HG03565 (cell line): ENCODE data around the gene GPC1.

Experiments used
- ATAC-seq: cut with Tn5 transposase; IDR thresholded peaks from one replicate; pipeline ENCODE4 v1.9.1; 2021; ENCODE audit warnings: mild to moderate bottlenecking, moderate library complexity; ENCODE audit not compliant: unreplicated experiment

The GPC1 gene

DNA sequence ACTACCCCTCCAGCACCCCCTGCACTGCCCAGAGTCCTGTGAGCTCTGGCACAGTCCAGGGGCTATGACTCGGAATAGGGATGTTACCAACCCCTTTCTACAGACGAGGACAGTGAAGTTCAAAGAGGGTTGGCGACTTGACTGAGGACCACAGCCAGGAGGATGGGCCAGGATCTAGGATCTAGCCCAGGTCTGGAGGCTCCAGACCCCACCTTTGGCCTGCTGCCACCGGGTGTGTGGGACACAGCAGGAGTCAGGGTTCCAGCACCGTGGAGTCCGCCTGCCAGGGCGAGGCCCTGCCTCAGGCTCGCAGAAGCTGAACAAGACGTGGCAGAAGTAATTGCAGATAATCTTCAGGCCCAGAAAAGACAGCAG, 37.9 kb upstream of the GPC1 start:
- ATAC-seq = no peak

DNA sequence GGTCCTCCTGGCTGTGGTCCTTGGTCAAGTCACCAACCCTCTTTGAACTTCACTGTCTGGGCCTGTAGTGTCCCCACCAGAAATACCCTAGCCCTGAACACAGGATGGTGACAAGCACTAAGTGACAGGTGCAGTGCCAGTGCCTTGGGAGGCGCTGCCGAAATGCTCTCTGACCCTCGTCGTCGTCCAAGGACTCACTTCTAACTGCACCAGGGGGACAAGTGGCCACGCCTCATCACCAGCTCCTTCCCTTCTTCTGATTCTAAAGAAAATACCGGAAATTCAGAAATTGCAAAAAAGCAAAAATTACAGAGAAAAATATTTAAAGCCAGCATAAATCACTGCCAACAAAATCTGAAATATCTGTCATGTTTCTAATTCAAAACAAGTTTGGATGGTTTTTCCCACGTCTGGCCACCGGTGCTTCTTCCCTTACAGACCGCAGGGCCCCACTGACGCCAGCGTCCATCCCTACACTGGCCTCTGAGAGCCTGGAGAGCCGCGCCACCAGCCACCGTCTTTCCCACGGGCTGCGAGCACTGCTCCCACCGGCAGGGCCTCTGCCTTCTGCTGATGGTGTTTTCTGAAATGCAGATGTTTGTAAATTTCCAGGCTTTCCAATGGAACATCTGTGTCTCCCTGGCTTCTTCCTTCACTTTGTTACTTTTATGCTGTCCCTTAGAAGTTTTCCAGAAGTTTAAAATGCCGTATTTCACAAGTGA, 37.4 kb upstream of the GPC1 start:
- ATAC-seq = no peak

DNA sequence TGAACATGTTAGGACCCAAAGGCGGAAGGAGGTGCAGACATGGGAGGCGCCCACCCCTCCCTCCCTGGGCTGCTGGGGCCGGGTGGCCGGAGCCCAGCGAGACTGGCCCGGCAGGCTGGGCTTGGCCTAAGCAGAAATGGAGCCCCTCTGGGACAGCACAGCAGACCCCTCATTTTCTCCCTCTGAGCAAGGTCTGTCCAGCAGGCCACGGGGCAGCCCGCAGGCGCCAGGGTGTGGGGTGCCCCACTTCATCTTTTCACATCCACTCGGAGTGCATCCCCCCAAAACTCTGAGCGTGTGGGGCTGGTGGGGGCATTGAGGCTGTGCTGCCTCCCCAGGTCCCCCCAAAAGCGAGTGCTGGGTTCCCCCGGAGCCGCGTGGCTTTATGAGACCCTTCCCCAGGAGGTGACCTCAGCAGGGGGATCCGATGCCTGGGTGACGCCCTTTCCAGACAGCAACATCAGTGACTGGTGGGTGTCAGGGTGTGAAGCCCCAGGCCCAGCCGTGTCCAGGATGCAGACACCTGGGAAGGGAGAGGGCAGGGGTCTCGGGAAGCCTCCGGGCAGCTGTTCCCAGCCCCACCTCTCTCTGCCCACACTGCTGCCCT, 36.7 kb upstream of the GPC1 start:
- no peak for ATAC-seq

DNA sequence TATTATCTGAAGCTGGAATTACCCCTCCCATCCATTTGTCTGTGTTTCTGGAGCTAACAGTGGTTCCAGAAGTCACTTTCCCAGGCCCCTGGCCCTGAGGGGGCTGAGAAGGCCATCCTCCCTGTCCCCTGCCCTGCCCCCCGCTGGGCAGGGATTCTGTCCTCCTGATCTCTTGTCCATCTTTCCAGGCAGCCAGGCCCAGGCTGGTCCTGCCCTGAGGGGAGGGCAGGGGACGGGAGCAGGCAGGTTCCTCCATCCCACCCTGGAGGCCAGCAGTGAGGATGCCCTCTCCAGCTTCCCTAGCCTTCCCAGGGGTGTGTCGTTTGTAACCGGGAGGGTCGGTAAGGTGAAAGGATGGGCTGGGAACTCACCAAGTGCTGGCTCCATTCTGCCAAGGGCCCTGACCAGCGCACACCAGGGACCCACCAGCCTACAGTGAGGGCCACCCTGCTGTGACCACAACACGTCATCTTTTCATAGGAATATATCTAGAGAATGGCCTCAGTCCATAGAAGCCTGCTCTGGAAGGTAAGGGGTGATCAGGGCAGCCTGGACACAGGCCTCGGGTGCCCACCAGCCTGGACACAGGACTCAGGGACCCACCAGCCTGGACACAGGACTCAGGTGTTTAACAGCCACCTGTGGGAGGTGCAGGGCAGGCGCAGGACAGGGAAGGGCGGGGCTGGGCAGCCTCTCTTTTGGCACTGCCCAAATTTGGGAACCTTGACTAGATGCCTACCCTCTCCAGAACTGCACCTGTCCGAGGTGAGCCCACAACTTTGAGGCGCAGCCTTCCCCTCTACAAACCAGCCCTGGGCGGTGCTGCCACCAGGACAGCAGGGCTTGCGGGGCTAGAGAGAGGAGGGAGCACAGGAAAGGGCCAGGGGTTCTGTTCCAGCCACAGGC, 35.8 kb upstream of the GPC1 start:
- ATAC-seq = no peak

DNA sequence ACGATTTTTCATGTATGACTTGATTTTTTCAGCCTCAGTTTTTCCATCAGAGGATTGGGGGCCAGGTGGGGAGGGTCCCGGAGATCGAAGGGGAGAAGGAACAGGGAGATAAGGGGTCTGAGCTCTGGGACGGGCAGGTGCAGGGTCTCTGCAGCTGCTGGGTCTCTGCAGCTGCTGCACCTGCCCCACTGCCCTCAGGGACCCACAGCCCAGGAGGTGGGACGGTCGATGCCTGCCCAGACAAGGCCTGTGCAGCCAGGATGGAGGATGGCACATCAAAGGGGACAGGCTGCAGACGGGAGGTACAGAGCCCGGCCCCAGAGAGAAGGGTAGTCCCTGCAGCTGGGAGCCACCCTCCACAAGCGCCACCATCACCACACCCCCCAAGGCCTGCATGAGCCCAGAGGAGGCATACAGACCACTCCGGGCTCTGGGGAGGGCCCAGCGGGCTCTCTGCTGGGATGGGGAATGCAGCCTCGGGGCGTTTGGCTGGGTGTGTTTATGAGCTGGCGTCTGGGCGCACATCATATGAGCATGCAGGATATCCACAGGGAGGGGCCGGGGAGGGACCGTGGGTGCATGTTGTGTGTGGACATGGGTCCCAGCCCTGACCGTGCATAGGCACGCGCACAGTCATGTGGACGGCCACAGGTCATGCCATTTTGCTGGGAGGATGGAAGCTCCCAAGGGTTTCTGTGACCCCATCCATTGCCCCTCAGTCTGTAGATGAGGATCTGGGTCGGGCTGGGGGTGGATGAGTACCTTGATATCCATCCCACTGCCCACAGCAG, 34.9 kb upstream of the GPC1 start:
- no peak for ATAC-seq

DNA sequence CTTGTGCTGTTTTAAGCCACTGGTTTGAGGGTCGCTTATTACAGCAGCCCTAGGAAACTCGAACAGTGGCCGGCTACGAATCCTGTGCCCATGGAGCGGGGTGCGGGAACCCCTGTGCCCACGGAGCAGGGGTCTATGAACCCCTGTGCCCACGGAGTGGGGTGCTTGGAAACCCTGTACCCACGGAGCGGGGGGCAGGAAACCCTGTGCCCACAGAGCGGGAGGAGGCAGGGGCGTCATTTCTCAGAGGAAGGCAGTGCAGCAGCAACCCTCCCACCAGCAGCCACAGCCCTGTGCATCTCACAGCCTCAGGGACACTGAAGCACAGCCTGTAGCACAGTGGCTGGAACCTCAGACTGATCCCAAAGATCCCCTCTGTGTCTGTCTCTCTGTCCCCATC, 34.2 kb upstream of the GPC1 start:
- no peak for ATAC-seq

DNA sequence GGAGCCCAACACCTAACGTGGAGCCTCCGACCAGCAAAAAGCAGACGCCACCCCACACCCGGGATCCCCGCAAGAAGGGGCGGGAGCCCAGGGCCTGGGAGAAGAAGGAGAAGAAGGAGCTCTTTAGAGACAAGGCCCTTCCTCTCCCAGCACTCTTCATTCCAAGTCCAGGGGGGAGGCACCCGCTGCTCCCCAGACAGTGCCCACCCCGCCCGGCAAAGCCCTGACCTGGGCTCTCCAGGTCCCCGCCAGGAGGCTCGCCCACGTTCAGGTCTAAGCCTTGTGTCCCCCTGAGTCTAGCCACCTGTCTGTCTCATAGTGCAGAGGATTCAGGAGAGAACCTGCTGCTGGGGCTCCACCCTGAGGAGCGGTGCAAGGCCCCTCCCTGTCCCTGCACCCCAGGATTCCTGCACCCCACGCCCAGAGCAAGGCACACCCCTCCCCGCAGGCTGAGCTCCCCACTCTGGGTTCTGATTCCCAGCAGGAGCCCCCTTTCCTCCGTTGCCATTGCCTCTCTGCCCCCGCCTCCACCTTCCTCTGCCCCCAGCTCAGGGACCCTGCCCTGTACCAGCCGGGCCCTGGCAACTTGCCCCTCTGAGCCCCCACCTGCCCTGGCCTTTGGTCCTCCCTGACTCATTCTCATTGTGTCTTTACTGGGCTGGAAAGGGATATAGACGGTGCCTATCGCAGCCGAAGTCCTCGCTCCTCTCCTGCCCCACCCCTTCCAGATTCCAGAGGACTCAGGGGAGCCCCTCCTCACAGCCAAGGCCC, 33.5 kb upstream of the GPC1 start:
- ATAC-seq = no peak

DNA sequence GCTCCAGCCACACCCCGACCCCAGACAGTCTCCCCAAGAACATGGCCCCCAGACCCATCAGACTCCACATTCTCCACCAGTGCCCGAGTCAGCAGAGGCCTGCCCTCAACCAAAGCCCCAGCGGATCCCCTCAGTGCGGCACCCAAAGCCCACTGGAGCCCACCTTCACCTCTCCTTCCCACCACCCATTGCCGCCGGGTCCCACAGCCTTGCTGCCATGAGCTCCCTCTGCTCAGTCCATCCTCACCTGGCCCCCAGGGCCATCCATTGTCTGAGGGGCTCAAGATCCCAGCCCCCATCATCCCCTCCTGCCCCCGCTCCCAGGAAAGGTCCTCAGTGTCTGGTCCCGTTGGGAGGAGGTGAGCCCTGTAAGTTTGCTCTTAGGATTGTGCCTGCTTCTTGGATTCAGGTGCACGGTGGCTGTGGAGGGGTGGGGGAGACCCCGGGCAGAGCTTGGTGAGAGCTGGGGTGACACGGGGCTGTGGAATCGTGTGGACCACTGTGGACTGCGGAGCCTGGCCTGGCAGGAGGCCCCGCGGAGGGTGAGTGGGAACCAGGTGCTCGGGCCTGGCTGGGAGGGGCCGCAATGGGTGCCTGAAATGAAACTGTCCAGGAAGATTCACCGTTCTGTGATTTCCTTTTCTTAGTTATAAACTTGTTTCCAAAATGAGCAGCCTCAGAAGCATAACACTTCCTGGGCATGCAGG, 32.7 kb upstream of the GPC1 start:
- no peak for ATAC-seq

DNA sequence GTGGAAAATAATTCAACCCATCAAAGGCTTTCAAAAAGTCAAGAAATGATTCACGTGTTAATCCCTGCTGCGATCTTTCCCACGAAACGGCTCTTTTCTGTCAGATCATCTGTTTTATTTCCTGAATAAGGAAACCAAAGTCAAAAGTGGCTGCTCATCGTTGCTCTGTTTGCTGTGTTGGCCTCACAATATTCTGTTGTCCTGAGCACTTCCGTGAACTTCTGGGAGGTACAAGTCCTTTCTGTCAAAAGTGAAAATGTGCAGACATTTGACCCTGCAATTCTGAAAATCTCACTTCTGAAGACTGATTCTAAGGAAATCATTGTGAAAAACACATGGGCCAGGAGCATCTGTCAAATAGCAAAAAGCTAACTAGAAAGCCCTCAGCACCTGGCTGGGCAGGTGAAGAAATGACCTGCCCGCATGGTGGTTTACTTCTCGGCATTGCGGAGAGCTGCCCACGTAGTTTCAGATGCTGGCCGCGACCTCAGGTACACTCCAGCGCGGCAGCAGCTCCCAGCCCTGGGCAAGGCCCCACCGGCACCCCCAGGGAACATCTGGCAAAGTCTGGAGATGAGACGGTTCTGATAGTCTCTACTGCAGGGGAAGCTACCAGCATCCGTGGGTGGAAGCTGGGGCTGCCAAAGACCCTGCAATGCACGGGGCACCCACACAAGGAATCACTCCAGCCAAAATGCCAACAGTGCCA, 31.9 kb upstream of the GPC1 start:
- no peak for ATAC-seq

DNA sequence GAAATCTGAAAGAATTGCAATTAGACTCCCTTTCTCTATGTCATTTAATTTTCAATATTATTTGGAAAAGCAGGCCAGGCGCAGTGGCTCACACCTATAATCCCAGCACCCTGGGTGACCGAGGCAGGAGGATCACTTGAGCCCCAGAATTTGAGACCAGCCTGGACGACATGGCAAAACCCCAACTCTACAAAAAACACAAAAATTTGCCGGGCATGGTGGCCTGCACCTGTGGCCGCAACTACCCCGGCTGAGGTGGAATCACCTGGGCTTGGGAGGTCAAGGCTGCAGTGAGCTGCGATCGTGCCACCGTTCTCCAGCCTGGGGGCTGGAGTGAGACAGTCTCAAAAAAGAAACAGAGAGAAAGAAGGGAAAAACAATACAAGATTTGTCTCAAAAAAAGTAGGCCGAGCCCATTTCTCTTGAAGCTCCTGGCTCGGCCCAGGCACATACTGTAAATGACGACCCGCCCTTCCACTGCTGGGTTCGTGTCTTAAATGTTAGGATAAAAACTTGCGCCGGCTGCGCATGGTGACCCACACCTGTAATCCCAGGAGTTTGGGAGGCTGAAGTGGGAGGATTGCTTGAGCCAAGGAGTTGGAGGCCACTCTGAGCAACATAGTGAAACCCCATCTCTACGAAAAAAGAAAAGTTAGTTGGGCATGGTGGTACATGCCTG, 31.1 kb upstream of the GPC1 start:
- ATAC-seq = no peak

DNA sequence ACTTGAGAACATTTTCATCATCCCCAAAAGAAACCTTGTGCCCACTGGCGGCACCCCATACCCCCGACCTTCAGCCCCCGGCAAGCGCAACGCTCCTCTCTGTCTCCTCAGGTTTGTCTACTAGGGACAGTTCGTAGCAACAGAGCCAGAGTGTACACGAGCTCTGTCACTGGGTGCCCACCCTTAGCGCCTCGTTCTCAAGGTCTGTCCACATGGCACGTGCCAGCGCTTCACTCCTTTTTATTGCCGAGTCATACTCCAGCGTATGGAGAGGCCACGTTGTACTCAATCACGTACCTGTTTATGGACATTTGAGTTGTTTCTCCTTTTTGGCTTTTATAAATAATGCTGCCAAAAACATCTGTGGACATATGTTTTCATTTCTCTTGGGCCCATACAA, 30.3 kb upstream of the GPC1 start:
- ATAC-seq = no peak

DNA sequence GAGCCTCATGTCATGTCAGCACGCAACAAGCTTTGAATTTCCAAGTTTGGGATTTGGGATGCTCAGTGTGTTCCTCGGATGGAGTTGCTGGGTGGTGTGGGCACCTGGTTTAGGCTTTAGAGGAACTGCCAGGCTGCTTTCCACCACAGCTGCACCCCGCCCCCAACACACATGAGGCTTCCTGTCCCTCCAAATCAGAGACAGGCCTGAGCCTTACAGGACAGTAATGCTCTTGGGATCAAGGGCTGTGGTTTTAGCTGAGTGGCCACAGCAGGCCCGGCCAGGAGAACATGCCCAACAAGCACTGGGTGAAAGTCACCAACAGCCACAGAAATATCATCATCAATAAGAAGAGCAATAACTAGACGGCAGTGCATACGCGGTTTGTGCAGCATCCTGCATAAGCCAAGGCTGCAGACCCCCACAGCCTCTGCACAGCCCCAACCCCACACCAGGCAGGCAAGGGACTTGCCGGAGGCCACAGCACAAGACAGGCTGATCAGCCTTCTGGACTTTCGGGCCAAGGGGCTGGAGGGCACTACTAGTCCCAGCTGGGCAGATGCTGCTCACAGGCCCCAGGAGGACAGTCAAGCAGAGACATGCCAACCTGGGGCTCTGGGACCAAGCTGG, 29.7 kb upstream of the GPC1 start:
- ATAC-seq = no peak

DNA sequence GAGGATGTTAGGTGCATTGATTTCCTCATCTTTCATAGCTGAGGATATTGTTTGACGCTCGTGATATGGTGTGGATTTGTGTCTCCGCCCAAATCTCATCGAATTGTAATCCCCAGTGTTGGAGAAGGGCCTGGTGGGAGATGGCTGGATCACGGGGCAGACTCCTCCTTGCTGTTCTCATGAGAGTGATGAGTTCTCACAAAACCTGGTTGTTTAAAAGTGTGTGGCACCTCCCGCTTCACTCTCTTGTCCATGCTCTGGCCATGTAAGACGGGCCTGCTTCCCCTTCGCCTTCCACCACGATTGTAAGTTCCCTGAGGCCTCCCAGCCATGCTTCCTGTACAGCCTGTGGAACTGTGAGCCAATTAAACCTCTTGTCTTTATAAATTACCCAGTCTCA, 28.4 kb upstream of the GPC1 start:
- ATAC-seq = no peak

DNA sequence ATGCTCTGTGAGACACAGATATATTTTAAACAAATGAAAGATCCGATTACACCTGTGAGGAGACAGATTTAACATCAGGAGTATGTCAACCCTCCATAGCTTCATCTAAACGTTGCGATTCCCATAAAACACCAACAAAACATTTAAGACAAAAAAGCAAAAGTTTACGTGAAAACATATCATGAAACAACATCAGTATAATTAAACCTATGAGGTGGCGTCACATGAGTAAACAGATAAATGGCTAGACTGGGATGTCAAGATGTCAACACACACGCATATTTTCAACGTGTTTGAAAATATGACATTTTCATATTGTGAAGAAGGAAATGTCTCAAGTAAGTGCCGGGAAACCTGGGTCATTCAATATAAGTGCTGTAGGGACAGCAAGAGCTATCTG, 25.5 kb upstream of the GPC1 start:
- ATAC-seq = no peak

DNA sequence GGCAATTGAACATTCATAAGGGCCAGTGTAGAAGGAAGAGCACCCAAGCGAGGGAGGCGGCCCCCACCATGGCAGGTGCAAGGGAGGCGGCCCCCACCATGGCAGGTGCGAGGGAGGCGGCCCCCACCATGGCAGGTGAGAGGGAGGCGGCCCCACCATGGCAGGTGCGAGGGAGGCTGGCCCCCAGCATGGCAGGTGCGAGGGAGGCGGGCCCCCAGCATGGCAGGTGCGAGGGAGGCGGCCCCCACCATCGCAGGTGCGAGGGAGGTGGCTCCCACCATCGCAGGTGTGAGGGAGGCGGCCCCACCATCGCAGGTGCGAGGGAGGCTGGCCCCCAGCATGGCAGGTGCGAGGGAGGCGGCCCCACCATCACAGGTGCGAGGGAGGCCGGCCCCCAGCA, 24.7 kb upstream of the GPC1 start:
- no peak for ATAC-seq

DNA sequence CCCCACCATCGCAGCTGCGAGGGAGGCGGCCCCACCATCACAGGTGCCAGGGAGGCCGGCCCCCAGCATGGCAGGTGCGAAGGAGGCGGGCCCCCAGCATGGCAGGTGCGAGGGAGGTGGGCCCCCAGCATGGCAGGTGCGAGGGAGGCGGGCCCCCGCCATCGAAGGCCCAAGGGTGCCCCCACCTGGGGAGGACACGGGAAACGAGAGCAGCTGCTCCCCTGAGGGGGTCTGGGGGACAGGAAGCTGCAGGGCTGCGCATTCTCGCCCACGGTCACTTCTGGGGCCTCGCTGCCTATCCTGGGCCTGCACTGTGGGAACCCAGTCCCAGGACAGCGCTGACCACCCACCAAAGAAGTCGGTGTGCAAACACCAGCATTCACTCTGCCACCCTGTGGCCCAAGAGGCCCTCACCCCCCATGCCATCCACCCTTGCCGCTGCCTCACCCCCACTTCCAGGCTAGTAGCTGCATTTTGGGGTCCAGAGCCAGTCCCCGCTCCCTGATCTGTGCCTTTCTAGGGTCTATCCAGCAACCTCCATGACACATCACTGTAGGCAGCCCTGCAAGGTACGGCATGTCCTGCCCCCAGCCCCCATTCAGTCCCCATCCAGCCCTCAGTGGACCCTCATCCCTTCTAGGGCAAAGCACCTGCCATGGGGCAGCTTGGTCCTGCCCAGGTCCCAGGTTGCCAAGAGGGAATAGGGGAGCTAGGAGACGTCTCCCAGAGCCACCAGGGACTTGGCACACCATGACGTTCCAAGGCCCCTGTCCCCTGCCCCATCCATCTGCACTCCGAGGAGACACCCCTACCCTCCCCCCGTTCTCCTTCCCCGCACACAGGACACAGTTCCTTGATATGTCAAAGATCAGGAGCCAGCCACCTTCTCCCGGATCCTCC, 24.0 kb upstream of the GPC1 start:
- ATAC-seq = no peak

DNA sequence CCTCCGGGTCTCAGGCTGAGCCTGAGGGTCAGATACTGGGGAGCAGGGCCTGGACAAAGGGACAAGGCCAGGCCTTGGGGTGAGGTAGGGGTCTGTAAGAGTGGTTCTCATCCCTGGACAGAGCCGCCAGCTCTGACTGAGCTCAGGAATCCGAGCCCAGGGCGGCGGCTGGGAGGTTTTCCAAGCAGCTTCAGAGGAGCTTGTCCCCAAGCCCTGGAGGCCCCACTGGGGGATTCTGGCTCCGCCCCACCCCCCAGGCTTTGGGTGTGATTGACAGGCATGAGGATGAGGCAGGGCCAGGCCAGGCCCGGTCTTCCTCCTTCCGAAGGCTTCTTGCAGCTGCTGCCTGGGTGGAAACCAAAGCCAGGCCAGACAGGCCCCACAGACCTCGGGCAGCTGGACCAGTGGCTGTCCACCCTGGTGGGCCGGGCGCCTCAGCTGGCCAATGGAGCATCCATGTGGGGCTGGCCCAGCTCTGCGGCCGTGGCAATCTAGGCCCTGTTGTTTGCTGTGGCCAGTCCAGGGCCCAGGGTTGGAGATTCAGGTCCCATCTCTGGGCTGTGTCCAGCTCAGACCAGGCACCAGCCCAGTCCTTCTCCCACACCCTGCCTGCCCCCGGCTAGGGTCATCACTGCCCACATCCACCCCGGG, 23.1 kb upstream of the GPC1 start:
- ATAC-seq = no peak
